ENCODE results near the gene OXSR1. TPM values are rescaled to one million over a fixed set of nuclear protein-coding genes. Genes with fewer than 3 reads are reported as not detected.

The OXSR1 gene
- total and polyA plus RNA-seq, 7 donors, result 26.4 to 60.1 (median 47.4) TPM

DNA sequence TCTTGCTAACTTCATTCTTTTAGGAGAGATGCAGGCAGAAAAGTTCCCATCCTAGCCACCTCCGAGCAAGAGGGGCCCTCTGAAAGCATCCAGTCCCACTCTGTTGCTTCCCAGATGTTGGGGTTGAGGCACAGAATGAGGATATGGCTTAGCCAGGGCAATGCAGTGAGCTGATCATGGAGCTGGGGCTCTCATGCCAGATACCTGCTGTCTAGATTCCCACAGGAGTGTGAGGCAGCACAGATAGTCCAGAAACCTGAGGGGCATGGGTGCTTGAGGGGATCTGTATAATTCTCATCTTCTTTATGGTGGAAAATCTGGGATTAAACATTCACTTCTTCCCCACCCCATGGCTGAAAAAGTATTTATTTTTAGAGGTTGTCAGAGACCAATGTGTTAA is 101.5 kb downstream of the OXSR1 start:
- no peak for ATAC-seq
- intact Hi-C loops (cut with DNase I), result no loop called here
- H3K4me1 ChIP-seq, result peaks cover 14% of the 10 kb centered on the region
- H3K9me3 ChIP-seq, result no peaks in the 10 kb centered on the region
- no peak overlapping the region for H3K27ac ChIP-seq
- no peak for TF ChIP-seq CTCF (IDR thresholded peaks at IDR 0.05)
- no peaks in the 10 kb centered on the region for H3K27me3 ChIP-seq (ENCODE audit: insufficient read depth in 3 of 3, low read length in 2 of 3)
- WGBS, 3 donors, result 88 to 100% (median 100%) methylated on average over 1 of the region's 1 CpG
- H3K4me3 ChIP-seq, result no peak overlapping the region
- no peak for DNase-seq
- H3K36me3 ChIP-seq (ENCODE audit: insufficient read depth in 1 of 2, low read depth in 1 of 2), result peaks cover 0 to 4% of the 10 kb centered on the region in 2 donors

- intact Hi-C loops (cut with DNase I), result no loop called here
- no peak for TF ChIP-seq CTCF (IDR thresholded peaks at IDR 0.05)
- no peaks in the 10 kb centered on the region for H3K9me3 ChIP-seq
- no peaks in the 10 kb centered on the region for H3K27me3 ChIP-seq (ENCODE audit: insufficient read depth in 3 of 3, low read length in 2 of 3)
- no peak overlapping the region for H3K4me3 ChIP-seq
- ATAC-seq, result no peak
- no peak for DNase-seq
- no peak overlapping the region for H3K27ac ChIP-seq
- 72 to 88% (median 83%) methylated on average over 2 of the region's 2 CpGs for WGBS, 3 donors
- H3K4me1 ChIP-seq, result peaks cover 14% of the 10 kb centered on the region
- H3K36me3 ChIP-seq (ENCODE audit: insufficient read depth in 1 of 2, low read depth in 1 of 2), result peaks cover 0 to 4% of the 10 kb centered on the region in 2 donors
Observed at GRCh38 chr3:38267662-38268061, 102.3 kb downstream of the OXSR1 start.

- no peak overlapping the region for H3K4me3 ChIP-seq
- intact Hi-C loops (cut with DNase I), result no loop called here
- ATAC-seq, result no peak
- no peak for DNase-seq
- H3K36me3 ChIP-seq (ENCODE audit: insufficient read depth in 1 of 2, low read depth in 1 of 2), result peaks cover 0 to 4% of the 10 kb centered on the region in 2 donors
- no peak for TF ChIP-seq CTCF (IDR thresholded peaks at IDR 0.05)
- WGBS, 3 donors, result 78 to 83% (median 80%) methylated on average over 5 of the region's 5 CpGs
- H3K27me3 ChIP-seq (ENCODE audit: insufficient read depth in 3 of 3, low read length in 2 of 3), result no peaks in the 10 kb centered on the region
- H3K9me3 ChIP-seq, result no peaks in the 10 kb centered on the region
- H3K27ac ChIP-seq, result no peak overlapping the region
- peaks cover 14% of the 10 kb centered on the region for H3K4me1 ChIP-seq
Observed at GRCh38 chr3:38268087-38268486, 102.8 kb downstream of the OXSR1 start.

DNA sequence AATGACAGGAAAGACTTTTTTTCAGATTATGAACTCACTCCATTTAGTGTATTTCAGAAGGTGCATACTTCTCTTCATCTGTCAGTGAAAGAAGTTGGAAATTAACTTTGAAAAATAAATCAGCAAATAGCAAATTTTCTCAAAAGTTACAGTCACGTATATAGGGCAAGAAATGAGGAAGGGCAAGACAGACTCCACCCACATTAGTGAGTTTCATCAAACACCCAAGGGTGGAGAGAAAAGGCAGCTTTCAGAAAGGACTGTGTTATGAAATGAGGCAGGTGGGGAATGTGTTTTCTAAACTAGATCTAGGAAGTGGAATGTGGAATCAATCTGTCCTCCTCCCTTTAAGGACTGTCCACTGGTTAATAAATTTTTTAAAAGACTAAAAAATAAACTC is 103.2 kb downstream of the OXSR1 start:
- no peak overlapping the region for H3K27ac ChIP-seq
- H3K36me3 ChIP-seq (ENCODE audit: insufficient read depth in 1 of 2, low read depth in 1 of 2), result peaks cover 0 to 4% of the 10 kb centered on the region in 2 donors
- TF ChIP-seq CTCF (IDR thresholded peaks at IDR 0.05), result no peak
- H3K9me3 ChIP-seq, result no peaks in the 10 kb centered on the region
- no peak for DNase-seq
- 76 to 86% (median 84%) methylated on average over 1 of the region's 1 CpG for WGBS, 3 donors
- H3K4me1 ChIP-seq, result peaks cover 14% of the 10 kb centered on the region
- H3K4me3 ChIP-seq, result no peak overlapping the region
- no peaks in the 10 kb centered on the region for H3K27me3 ChIP-seq (ENCODE audit: insufficient read depth in 3 of 3, low read length in 2 of 3)
- intact Hi-C loops (cut with DNase I), result no loop called here
- ATAC-seq, result no peak

GRCh38 chr3:38270606-38271005 is 105.3 kb downstream of the OXSR1 start:
- Histone ChIP-seq H3K36me3 (ENCODE audit: insufficient read depth in 1 of 2, low read depth in 1 of 2) (peaks cover 0 to 17% of the 10 kb centered on the region in 2 donors), H3K27me3 (ENCODE audit: insufficient read depth in 3 of 3, low read length in 2 of 3) (no peaks in the 10 kb centered on the region), H3K4me3 (no peak overlapping the region), H3K9me3 (no peaks in the 10 kb centered on the region), H3K4me1 (no peaks in the 10 kb centered on the region), H3K27ac (no peak overlapping the region)
- DNase-seq (no peak), ATAC-seq (no peak)
- intact Hi-C loops (cut with DNase I), result no loop called here
- WGBS, 3 donors, result 89 to 91% (median 90%) methylated on average over 3 of the region's 3 CpGs
- no peak for TF ChIP-seq CTCF (IDR thresholded peaks at IDR 0.05)

Data from psoas muscle (tissue), 8 donors.